H1 (cell line): ENCODE data around the gene PLEKHA1. TPM values are rescaled to one million over a fixed set of nuclear protein-coding genes. Genes with fewer than 3 reads are reported as not detected.

ENCODE experiments used
- CTCF ChIA-PET: fragments of 300-600 bp; sonication (Branson Sonifier 250); formaldehyde crosslinking; loops from one replicate; lab custom pipeline; 2021; ENCODE audit not compliant: partially characterized antibody; lab: Charles Lee
- POLR2A ChIA-PET: fragments of 300-600 bp; sonication (Branson Sonifier 250); formaldehyde crosslinking; loops from one replicate; lab custom pipeline; 2021; ENCODE audit warnings: inconsistent platforms; ENCODE audit not compliant: partially characterized antibody; lab: Charles Lee
- DNase-seq, 2 experiments: peaks; one replicate each; pipeline versions ENCODE4 v3.0.0 to v3.0.0-alpha.2; 2010 to 2022; ENCODE audit warnings: low spot score in 2 of 2, low read depth in 1 of 2, mixed read lengths in 1 of 2
- FAIRE-seq: peaks from 2 replicates; lab custom pipeline; 2011; peaks lifted over from hg19 to GRCh38; lab: Jason Lieb, UNC
- H2AFZ ChIP-seq: 2 replicates; pipeline ENCODE4 v1.8.1; 2012; ENCODE audit warnings: low read length, inconsistent platforms
- H2AK5ac ChIP-seq: 2 replicates; pipeline ENCODE4 v1.6.1; 2013; ENCODE audit warnings: low read depth, low read length
- H2BK120ac ChIP-seq: replicated peaks from 2 replicates; pipeline ENCODE3; 2013; ENCODE audit warnings: low read depth, low read length, inconsistent platforms
- H2BK12ac ChIP-seq: 2 replicates; pipeline ENCODE4 v1.6.1; 2013; ENCODE audit warnings: low read depth, low read length
- H2BK15ac ChIP-seq: 2 replicates; pipeline ENCODE4 v1.6.1; 2013; ENCODE audit warnings: low read length
- H2BK20ac ChIP-seq: 2 replicates; pipeline ENCODE4 v1.6.1; 2013; ENCODE audit warnings: low read length
- H2BK5ac ChIP-seq: 2 replicates; pipeline ENCODE4 v1.6.1; 2013; ENCODE audit warnings: low read depth, low read length
- H3K14ac ChIP-seq: 2 replicates; pipeline ENCODE4 v1.6.1; 2013; ENCODE audit warnings: inconsistent platforms; ENCODE audit not compliant: insufficient read length
- H3K18ac ChIP-seq: 2 replicates; pipeline ENCODE4 v1.6.1; 2013; ENCODE audit warnings: low read length; ENCODE audit errors: extremely low read depth
- H3K23ac ChIP-seq: 2 replicates; pipeline ENCODE4 v1.6.1; 2013; ENCODE audit warnings: inconsistent platforms; ENCODE audit not compliant: insufficient read length
- H3K23me2 ChIP-seq: 2 replicates; pipeline ENCODE4 v1.6.1; 2013; ENCODE audit warnings: low read depth, low read length
- H3K27ac ChIP-seq: 2 replicates; pipeline ENCODE4 v1.6.1; 2011; ENCODE audit warnings: low read depth, low read length, inconsistent platforms
- H3K27me3 ChIP-seq, 4 experiments: replicated peaks in 1 of 4; 1 replicate in 1 of 4; 2 replicates in 3 of 4; pipeline versions ENCODE4 v1.6.1 to v1.8.1; 2011 to 2013; ENCODE audit warnings: low read length in 3 of 4, mild to moderate bottlenecking in 3 of 4, inconsistent platforms in 2 of 4, mixed read lengths in 2 of 4, moderate library complexity in 1 of 4; ENCODE audit not compliant: control insufficient read depth in 3 of 4, insufficient read depth in 3 of 4; ENCODE audit errors: extremely low read depth in 1 of 4
- H3K36me3 ChIP-seq, 4 experiments: 2 replicates each; pipeline versions ENCODE4 v1.6.1 to v1.8.1; 2011 to 2013; ENCODE audit warnings: mild to moderate bottlenecking in 4 of 4, low read length in 3 of 4, moderate library complexity in 2 of 4, control low read depth in 1 of 4, inconsistent platforms in 1 of 4; ENCODE audit not compliant: insufficient read depth in 4 of 4, control insufficient read depth in 2 of 4
- H3K4ac ChIP-seq: replicated peaks from 2 replicates; pipeline ENCODE3; 2013; ENCODE audit warnings: low read length, low read depth, mixed read lengths, inconsistent platforms; ENCODE audit not compliant: insufficient read length
- H3K4me1 ChIP-seq, 4 experiments: replicated peaks in 1 of 4; 1 replicate in 1 of 4; 2 replicates in 3 of 4; pipeline versions ENCODE4 v1.6.1 to v1.8.1; 2011 to 2013; ENCODE audit warnings: low read length in 3 of 4, inconsistent platforms in 2 of 4, mixed read lengths in 1 of 4; ENCODE audit not compliant: insufficient read depth in 4 of 4, control insufficient read depth in 3 of 4
- H3K4me2 ChIP-seq, 2 experiments: 2 replicates each; pipeline versions ENCODE4 v1.6.1 to v1.8.1; 2011 to 2013; ENCODE audit warnings: low read depth in 2 of 2, low read length in 2 of 2, control low read depth in 1 of 2, inconsistent platforms in 1 of 2, mild to moderate bottlenecking in 1 of 2; ENCODE audit not compliant: insufficient read depth in 1 of 2
- H3K4me3 ChIP-seq, 4 experiments: fragments of 200-600, 300-600 bp in 1 of 4; sonication (generic), shearing (Covaris generic), sonication (Bioruptor Twin) in 1 of 4; 2 replicates each; pipeline versions ENCODE4 v1.5.1 to v1.8.1; 2011 to 2016; ENCODE audit warnings: low read length in 4 of 4, low read depth in 3 of 4, control low read depth in 2 of 4, inconsistent platforms in 2 of 4, mild to moderate bottlenecking in 2 of 4, mixed read lengths in 1 of 4, moderate library complexity in 1 of 4; ENCODE audit not compliant: insufficient read depth in 2 of 4; ENCODE audit errors: extremely low read depth in 1 of 4
- H3K56ac ChIP-seq: replicated peaks from 2 replicates; pipeline ENCODE3; 2013; ENCODE audit warnings: low read depth, mild to moderate bottlenecking, mixed read lengths, low read length, inconsistent platforms; ENCODE audit not compliant: insufficient read length
- H3K79me1 ChIP-seq: 2 replicates; pipeline ENCODE4 v1.6.1; 2013; ENCODE audit warnings: low read depth, low read length, control low read depth
- H3K79me2 ChIP-seq, 2 experiments: 2 replicates each; pipeline versions ENCODE4 v1.6.1 to v1.8.1; 2012 to 2013; ENCODE audit warnings: low read length in 2 of 2, mild to moderate bottlenecking in 2 of 2, inconsistent platforms in 1 of 2; ENCODE audit not compliant: insufficient read depth in 2 of 2, control insufficient read depth in 1 of 2
- H3K9ac ChIP-seq, 4 experiments: replicated peaks in 1 of 4; 1 replicate in 1 of 4; 2 replicates in 3 of 4; pipeline versions ENCODE4 v1.6.1 to v1.8.1; 2011 to 2013; ENCODE audit warnings: low read depth in 3 of 4, low read length in 3 of 4, control low read depth in 2 of 4, mild to moderate bottlenecking in 2 of 4, moderate library complexity in 2 of 4, inconsistent platforms in 1 of 4; ENCODE audit errors: extremely low read depth in 1 of 4
- H3K9me3 ChIP-seq, 2 experiments: 2 replicates each; pipeline versions ENCODE4 v1.6.1 to v1.8.1; 2012 to 2013; ENCODE audit warnings: mild to moderate bottlenecking in 2 of 2, moderate library complexity in 2 of 2, control low read depth in 1 of 2, inconsistent platforms in 1 of 2, low read depth in 1 of 2, low read length in 1 of 2, mixed read lengths in 1 of 2; ENCODE audit not compliant: insufficient read depth in 2 of 2
- H4K20me1 ChIP-seq, 2 experiments: replicated peaks in 1 of 2; 2 replicates each; pipeline versions ENCODE3 to v1.8.1; 2011 to 2013; ENCODE audit warnings: inconsistent platforms in 2 of 2, low read length in 2 of 2, mild to moderate bottlenecking in 1 of 2; ENCODE audit not compliant: insufficient read depth in 2 of 2, control insufficient read depth in 1 of 2
- H4K5ac ChIP-seq: 2 replicates; pipeline ENCODE4 v1.6.1; 2013; ENCODE audit warnings: low read length, low read depth, mixed read lengths, inconsistent platforms; ENCODE audit not compliant: insufficient read length
- H4K8ac ChIP-seq: 2 replicates; pipeline ENCODE4 v1.8.0; 2013; ENCODE audit warnings: mild to moderate bottlenecking, moderate library complexity, low read length, inconsistent platforms; ENCODE audit not compliant: insufficient read depth; ENCODE audit errors: extremely low read depth
- H4K91ac ChIP-seq: replicated peaks from 2 replicates; pipeline ENCODE3; 2013; ENCODE audit warnings: low read length, mixed read lengths, inconsistent platforms; ENCODE audit not compliant: insufficient read length
- CEBPB ChIP-seq: IDR thresholded peaks from 2 replicates; pipeline ENCODE4 v1.6.1; 2012; ENCODE audit warnings: low read depth, low read length
- JUND ChIP-seq: IDR thresholded peaks from 2 replicates; pipeline ENCODE4 v1.6.1; 2011; ENCODE audit warnings: mild to moderate bottlenecking, improper control_type of control experiment, low read length
- RNF2 ChIP-seq: fragments of 200-900, 300-1000 bp; sonication (generic); IDR thresholded peaks from 2 replicates; pipeline ENCODE4 v1.7.1; 2016; ENCODE audit warnings: borderline replicate concordance, low read depth, mild to moderate bottlenecking, antibody characterized with exemption, low read length; ENCODE audit not compliant: poor library complexity, severe bottlenecking; ENCODE audit errors: missing control alignments
- SRF ChIP-seq: IDR thresholded peaks from 2 replicates; pipeline ENCODE4 v1.6.1; 2011; ENCODE audit warnings: mild to moderate bottlenecking, low read depth, low read length, moderate library complexity
- WGBS, 2 experiments: shearing (Covaris generic) in 1 of 2; methylation state at CpG; one replicate each; pipeline versions ENCODE4 v1.1.6 to v1.1.7; 2013 to 2015; ENCODE audit warnings: low lambda C conversion rate in 2 of 2, mixed read lengths in 2 of 2, inconsistent platforms in 1 of 2, low coverage in 1 of 2, missing lambda C conversion rate in 1 of 2; ENCODE audit not compliant: insufficient replicate concordance in 2 of 2, insufficient coverage in 1 of 2, insufficient read length in 1 of 2; ENCODE audit errors: extremely low coverage in 1 of 2, missing lambda C conversion rate in 1 of 2; 5-methylcytosine and 5-hydroxymethylcytosine counted together
- polyA plus RNA-seq, 7 experiments: library from polyadenylated mRNA; depleted of rRNA in 3 of 7; stranded (reverse) in 5 of 7; unstranded in 2 of 7; fragments of >200 nt in 5 of 7; fragments of 200-250 nt in 2 of 7; gene quantifications; 1 replicate in 5 of 7; 2 replicates in 1 of 7; 4 replicates in 1 of 7; pipeline versions ENCODE4 v1.2.1 to v1.2.3, GENCODE V29; 2011 to 2013; ENCODE audit warnings: missing spikeins in 2 of 7, mixed read lengths in 2 of 7
- total RNA-seq: library from RNA; stranded (reverse); fragmentation: NEBNext Ultra II Directional; extraction: Animal tissue kit (Norgen Biotek cat#: 25700); gene quantifications from 2 replicates; pipeline ENCODE4 v1.2.1, GENCODE V29; 2021

Gene PLEKHA1
- total and polyA plus RNA-seq, 2 of the 8 experiments (the other 6 are each of a cell fraction or from before 2014, with no cell fraction given): 15.6 to 39.7 TPM

DNA sequence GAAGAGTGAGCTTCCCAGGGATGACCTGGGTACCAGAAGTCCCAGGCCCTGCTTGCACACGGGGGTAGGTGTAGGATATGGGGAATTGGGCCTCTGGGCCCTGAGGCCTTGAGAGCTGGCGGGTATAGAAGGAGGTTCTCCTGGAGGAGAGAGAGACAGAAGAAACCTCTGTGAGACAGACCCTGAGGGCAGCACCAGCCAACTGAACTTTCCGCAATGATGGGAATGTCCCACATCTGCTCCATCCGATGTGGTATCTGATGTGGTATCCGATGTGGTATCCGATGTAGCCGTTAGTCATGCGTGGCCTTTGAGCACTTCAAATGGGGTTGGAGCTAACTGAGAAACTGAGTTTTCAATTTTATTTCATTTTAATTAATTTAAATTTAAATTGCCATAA lies 30.6 kb upstream of the PLEKHA1 start:
- Histone ChIP-seq H2BK120ac (peak overlapping the region; percentile 52), H2AFZ (no peak overlapping the region), H2AK5ac (no peak overlapping the region), H3K14ac (no peak overlapping the region), H2BK12ac (no peak overlapping the region), H4K91ac (no peak overlapping the region), H3K23ac (no peak overlapping the region), H4K8ac (no peak overlapping the region), H4K20me1 (no peaks in the 10 kb centered on the region), H3K56ac (no peak overlapping the region), H3K18ac (no peak overlapping the region; the same call in 1 of the 2 replicates), H2BK15ac (no peak overlapping the region), H2BK5ac (no peak overlapping the region), H3K79me2 (no peaks in the 10 kb centered on the region), H3K9ac (no peak overlapping the region), H3K27me3 (no peaks in the 10 kb centered on the region), H3K4me1 (peaks cover 2 to 11% (median 8%) of the 10 kb centered on the region in 4 experiments; a peak in 6 of 7 replicates), H3K36me3 (no peaks in the 10 kb centered on the region), H3K4me3 (no peak overlapping the region), H3K23me2 (no peaks in the 10 kb centered on the region), H3K27ac (no peak overlapping the region), H3K9me3 (peaks cover 14 to 18% of the 10 kb centered on the region in 2 experiments), H3K79me1 (no peaks in the 10 kb centered on the region), H3K4me2 (no peak overlapping the region), H2BK20ac (no peak overlapping the region), H3K4ac (peak overlapping the region; percentile 10), H4K5ac (no peak overlapping the region)
- POLR2A ChIA-PET: no interaction called here
- CTCF ChIA-PET: interaction anchor here (0.5 to 4.4 kb wide), 9 partner anchors 9 to 680 kb away, joined by 3 to 32 read pairs (median 4); no protein-coding TSS in a partner anchor
- WGBS, 2 experiments: 93% methylated on average over 8 of the region's 8 CpGs; no CpG with 5 or more reads in 1 of the 2 experiments
- DNase-seq (no peak), FAIRE-seq (no peak)
- TF ChIP-seq RNF2 (no peak), CEBPB (no peak), JUND (no peak), SRF (no peak)
